GM23248 (cell line): ENCODE measurements around the gene COL7A1.

ENCODE experiments used
- EZH2 ChIP-seq: fragments of 200-600 bp; sonication (generic); IDR thresholded peaks from 2 replicates; pipeline ENCODE4 v1.6.1; 2018; ENCODE audit warnings: antibody characterized with exemption, mild to moderate bottlenecking; ENCODE audit not compliant: insufficient read depth, poor library complexity, severe bottlenecking
- EZH2phosphoT487 ChIP-seq: fragments of 200-600 bp; sonication (generic); IDR thresholded peaks from 2 replicates; pipeline ENCODE4 v1.6.1; 2018; ENCODE audit warnings: antibody characterized with exemption, moderate library complexity, mild to moderate bottlenecking, low read depth; ENCODE audit not compliant: insufficient read depth

GRCh38 chr3:48591886-48592518 lies 3.1 kb downstream of the COL7A1 start:
- TF ChIP-seq EZH2: no peak
- no peak for TF ChIP-seq EZH2phosphoT487
